NT2/D1 (cell line): ENCODE measurements around the gene CAMTA1.
"Not testable (repeated sequence)": the region's sequence is repeated elsewhere in the genome, so short reads cannot be mapped to it uniquely, and the experiment has no call there.

ENCODE experiments used
- DNase-seq: peaks from one replicate; pipeline ENCODE4 v3.0.0-alpha.2; 2011; ENCODE audit warnings: low read depth, low spot score
- H3K27me3 ChIP-seq: 2 replicates; pipeline ENCODE4 v1.6.0; 2011; ENCODE audit warnings: mild to moderate bottlenecking; ENCODE audit not compliant: insufficient read length, insufficient read depth
- H3K36me3 ChIP-seq: 2 replicates; pipeline ENCODE4 v1.6.1; 2011; ENCODE audit warnings: mild to moderate bottlenecking, low read length, mixed read lengths; ENCODE audit not compliant: insufficient read depth, insufficient read length
- H3K4me1 ChIP-seq: 2 replicates; pipeline ENCODE4 v1.5.1; 2011; ENCODE audit not compliant: insufficient read depth, insufficient read length
- H3K4me3 ChIP-seq: 2 replicates; pipeline ENCODE4 v1.5.1; 2011; ENCODE audit warnings: low read depth; ENCODE audit not compliant: insufficient read length
- H3K9ac ChIP-seq: 2 replicates; pipeline ENCODE4 v1.6.0; 2011; ENCODE audit warnings: low read depth; ENCODE audit not compliant: insufficient read length
- H3K9me3 ChIP-seq: 2 replicates; pipeline ENCODE4 v1.5.1; 2011; ENCODE audit warnings: mild to moderate bottlenecking, low read length; ENCODE audit not compliant: insufficient read depth
- SUZ12 ChIP-seq: IDR thresholded peaks from 2 replicates; pipeline ENCODE4 v1.6.1; 2011; ENCODE audit not compliant: insufficient read length, insufficient read depth; ENCODE audit errors: extremely low read depth
- YY1 ChIP-seq: IDR thresholded peaks from 2 replicates; pipeline ENCODE4 v1.6.1; 2011; ENCODE audit not compliant: insufficient read length, insufficient read depth
- ZNF274 ChIP-seq: IDR thresholded peaks from 2 replicates; pipeline ENCODE4 v1.6.1; 2011; ENCODE audit warnings: mild to moderate bottlenecking, low read depth, low read length

Gene CAMTA1

DNA sequence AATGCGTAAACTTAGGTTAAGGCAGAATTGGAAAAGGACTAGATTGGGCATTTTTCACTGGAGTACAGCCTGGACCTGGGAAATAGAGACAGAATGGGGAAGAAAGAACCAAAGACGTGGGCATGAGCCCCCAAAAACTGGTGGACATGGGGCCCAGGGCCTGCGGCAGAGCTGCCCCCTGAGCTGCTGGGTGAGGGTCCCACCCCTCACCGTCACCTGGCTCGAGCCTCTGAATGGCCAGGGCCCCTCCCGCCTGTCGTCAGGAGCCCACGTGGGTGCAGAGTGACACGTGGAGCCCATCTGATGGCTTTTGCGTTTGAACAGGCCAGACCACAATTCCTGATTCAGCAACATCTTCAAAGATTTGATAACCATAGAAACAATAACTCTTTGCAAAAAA is 624.9 kb downstream of the CAMTA1 start:
- Histone ChIP-seq H3K9ac (no peak overlapping the region), H3K4me1 (peaks cover 7% of the 10 kb centered on the region), H3K27me3 (no peaks in the 10 kb centered on the region), H3K36me3 (no peaks in the 10 kb centered on the region), H3K4me3 (no peak overlapping the region), H3K9me3 (no peaks in the 10 kb centered on the region)
- DNase-seq, result no peak
- no peak for TF ChIP-seq YY1

DNA sequence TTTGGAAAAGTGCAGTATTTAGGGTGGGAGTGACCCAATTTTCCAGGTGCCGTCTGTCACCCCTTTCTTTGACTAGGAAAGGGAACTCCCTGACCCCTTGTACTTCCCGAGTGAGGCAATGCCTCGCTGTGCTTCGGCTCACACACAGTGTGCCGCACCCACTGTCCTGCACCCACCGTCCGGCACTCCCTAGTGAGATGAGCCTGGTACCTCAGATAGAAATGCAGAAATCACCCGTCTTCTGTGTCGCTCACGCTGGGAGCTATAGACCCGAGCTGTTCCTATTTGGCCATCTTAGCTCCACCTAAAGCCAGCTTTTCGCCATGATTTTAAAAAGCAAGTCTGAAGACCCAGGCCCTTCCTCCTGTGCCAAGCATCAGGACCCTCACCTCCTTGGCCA is 632.4 kb downstream of the CAMTA1 start:
- H3K4me3 ChIP-seq, H3K9ac ChIP-seq, H3K27me3 ChIP-seq, DNase-seq, H3K36me3 ChIP-seq, H3K4me1 ChIP-seq: not testable (repeated sequence)
- peaks cover 16% of the 10 kb centered on the region; the same call in 1 of the 2 replicates for H3K9me3 ChIP-seq

DNA sequence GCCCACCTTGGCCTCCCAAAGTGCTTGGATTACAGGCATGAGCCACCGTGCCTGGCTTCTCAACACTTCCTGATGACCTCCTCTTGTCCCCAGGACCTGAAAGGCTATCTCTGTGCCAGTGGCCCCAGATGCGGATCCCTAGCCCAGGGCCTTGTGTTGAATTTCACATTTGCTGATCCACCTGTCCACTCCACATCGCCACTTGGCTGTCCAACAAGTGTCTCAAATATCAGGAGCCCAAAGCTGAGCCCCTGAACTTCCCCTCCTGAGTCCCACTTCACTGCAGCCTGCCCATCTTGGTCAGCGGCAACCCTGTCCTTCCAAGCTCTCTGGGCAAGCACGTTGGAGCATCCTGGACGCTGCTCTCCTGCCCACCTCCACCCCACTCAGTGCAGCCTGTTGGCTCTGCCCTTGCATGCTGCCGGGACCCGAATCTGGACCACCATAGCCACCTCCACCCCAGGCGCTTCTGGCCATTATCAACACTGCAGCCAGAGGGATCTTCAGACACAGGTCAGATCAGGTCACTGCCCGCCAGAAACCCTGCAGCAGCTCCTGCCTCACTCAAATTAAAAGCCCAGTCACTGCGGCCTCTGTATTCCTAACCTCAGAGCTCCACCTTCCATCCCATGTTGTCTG is 633.3 kb downstream of the CAMTA1 start:
- TF ChIP-seq YY1, result no peak
- TF ChIP-seq ZNF274, result no peak
- TF ChIP-seq SUZ12, result no peak
- no peak for DNase-seq
- Histone ChIP-seq H3K4me1 (no peaks in the 10 kb centered on the region), H3K36me3 (no peaks in the 10 kb centered on the region), H3K4me3 (no peak overlapping the region), H3K27me3 (no peaks in the 10 kb centered on the region), H3K9ac (no peak overlapping the region), H3K9me3 (peaks cover 16% of the 10 kb centered on the region; the same call in 1 of the 2 replicates)

DNA sequence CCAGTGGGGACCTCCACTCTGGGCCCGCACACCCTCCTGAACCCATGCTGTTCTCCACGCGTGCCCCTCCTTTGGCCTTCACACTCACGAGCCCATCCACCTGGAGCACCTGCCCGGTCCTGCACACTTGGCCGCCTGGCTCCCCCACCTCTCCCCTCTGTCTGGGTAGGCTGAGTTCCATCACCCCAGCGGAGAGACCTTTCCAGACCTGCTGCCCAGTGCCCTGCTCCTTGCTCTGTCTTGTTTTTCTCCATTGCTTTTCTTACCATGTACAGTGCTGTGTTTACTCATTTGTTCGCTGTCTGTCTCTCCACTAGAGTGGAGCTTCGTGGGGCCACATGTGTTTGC is 634.8 kb downstream of the CAMTA1 start:
- no peak for TF ChIP-seq YY1
- no peak for TF ChIP-seq SUZ12
- no peak for TF ChIP-seq ZNF274
- Histone ChIP-seq H3K4me3 (no peak overlapping the region), H3K9me3 (peaks cover 16% of the 10 kb centered on the region; the same call in 1 of the 2 replicates), H3K36me3 (no peaks in the 10 kb centered on the region), H3K9ac (no peak overlapping the region), H3K27me3 (no peaks in the 10 kb centered on the region), H3K4me1 (no peaks in the 10 kb centered on the region)
- no peak for DNase-seq

DNA sequence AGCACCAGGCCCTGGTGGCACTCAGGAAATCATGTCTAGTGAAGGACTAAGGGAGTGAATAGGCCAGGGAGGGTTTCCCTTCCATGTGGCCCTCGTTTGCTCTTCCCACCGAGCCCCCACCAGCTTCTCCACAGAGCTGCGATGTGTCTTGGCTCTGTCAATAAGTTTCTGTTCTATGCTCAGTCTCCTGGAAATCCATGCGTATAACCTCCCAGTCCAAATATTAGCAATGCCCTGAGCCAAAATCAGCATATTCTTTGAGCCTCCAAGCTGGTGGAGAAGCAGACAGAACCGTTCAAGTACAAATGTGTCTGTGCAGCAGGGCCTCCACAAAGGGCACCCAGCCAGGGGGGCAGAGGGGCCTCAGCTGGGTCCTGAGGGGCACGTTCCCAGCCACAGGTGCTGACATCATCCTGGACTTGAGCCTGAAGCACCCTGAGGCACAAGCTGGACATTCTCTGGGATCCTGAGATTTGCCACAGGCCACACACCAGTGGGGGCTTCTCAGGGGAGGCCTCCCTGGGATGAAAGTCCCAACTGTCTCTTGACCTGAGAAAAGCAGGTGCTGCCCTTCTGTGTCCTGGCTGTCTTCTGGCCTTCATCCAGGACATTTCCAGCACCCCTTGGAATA is 635.3 kb downstream of the CAMTA1 start:
- no peak overlapping the region for H3K9ac ChIP-seq
- no peaks in the 10 kb centered on the region for H3K27me3 ChIP-seq
- TF ChIP-seq SUZ12 (no peak), YY1 (no peak), ZNF274 (no peak)
- no peak overlapping the region for H3K4me3 ChIP-seq
- no peaks in the 10 kb centered on the region for H3K4me1 ChIP-seq
- H3K36me3 ChIP-seq, result no peaks in the 10 kb centered on the region
- no peak for DNase-seq
- H3K9me3 ChIP-seq, result peaks cover 16% of the 10 kb centered on the region; the same call in 1 of the 2 replicates

DNA sequence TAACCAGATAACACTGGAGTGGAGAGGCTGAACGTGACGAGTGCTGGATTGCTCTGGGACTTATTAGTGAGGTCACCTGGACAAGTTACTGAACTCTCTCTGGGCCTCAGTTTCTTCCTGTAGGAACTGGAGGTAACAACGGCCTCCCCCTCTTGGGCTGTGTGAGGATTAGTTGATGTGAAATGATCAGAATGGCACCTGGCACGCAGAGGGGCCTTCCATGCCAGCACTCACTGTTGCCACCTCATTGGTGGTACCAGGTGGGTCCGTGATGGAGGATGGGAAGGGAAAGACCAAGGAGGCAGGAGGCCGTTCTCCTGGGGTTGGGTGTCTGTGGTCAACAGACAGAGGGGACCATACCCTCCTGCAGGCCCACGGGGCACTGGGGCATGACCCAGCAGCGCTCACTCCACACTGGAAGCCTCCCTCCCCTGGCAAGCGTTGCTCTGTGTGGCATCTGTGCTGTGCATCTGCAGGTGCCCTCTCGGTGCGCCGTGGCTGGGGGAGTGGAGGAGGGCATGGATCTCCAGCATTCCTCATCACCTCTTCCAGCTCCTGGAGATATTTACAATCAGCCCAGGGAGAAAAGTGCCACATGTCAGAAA is 636.3 kb downstream of the CAMTA1 start:
- TF ChIP-seq SUZ12 (no peak), ZNF274 (no peak), YY1 (no peak)
- no peak for DNase-seq
- Histone ChIP-seq H3K4me3 (no peak overlapping the region), H3K9ac (no peak overlapping the region), H3K9me3 (peaks cover 16% of the 10 kb centered on the region; the same call in 1 of the 2 replicates), H3K27me3 (no peaks in the 10 kb centered on the region), H3K36me3 (no peaks in the 10 kb centered on the region), H3K4me1 (no peaks in the 10 kb centered on the region)

DNA sequence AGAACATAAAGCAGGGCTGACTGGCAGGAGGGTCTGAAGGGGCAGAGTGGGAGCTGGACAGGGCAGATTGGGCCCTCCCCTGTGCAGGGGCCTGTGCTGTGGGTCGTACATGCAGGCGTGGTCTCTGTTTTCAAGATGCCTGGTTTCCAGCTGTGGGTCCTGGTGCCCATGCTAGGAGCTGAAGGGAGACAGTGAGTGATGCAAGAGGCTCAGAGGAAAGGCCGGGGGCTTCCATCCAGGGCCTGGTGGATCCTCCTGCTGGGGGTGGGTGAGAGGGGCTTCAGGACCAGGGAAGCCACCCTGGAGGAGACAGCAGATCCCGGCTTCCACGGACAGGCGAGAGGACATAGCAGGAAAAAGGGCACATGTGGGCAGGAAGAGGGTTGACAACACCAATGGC is 636.8 kb downstream of the CAMTA1 start:
- peaks cover 16% of the 10 kb centered on the region; the same call in 1 of the 2 replicates for H3K9me3 ChIP-seq
- no peak for DNase-seq
- no peak for TF ChIP-seq YY1
- no peak overlapping the region for H3K4me3 ChIP-seq
- no peak overlapping the region for H3K9ac ChIP-seq
- H3K4me1 ChIP-seq, result no peaks in the 10 kb centered on the region
- H3K36me3 ChIP-seq, result no peaks in the 10 kb centered on the region
- H3K27me3 ChIP-seq, result no peaks in the 10 kb centered on the region
